Loucy (cell line): Measurements from ENCODE around the gene SLC4A5.

Experiments
- H2AFZ ChIP-seq: fragments of 200-600 bp; sonication (generic); 2 replicates; pipeline ENCODE4 v1.6.0; 2016; ENCODE audit warnings: antibody characterized with exemption, mild to moderate bottlenecking, low read length, moderate library complexity
- H3F3A ChIP-seq: fragments of 200-600 bp; 2 replicates; pipeline ENCODE4 v1.6.0; 2016; ENCODE audit warnings: antibody characterized with exemption, low read depth, mild to moderate bottlenecking
- H3K27me3 ChIP-seq: fragments of 200-600 bp; sonication (generic); 2 replicates; pipeline ENCODE4 v1.6.1; 2014; ENCODE audit warnings: low read length, mild to moderate bottlenecking; ENCODE audit not compliant: insufficient read depth, poor library complexity, severe bottlenecking
- H3K36me3 ChIP-seq: fragments of 200-600 bp; sonication (generic); 2 replicates; pipeline ENCODE4 v1.6.1; 2016; ENCODE audit warnings: low read length; ENCODE audit not compliant: insufficient read depth
- H3K4me1 ChIP-seq: fragments of 200-600 bp; sonication (generic); 2 replicates; pipeline ENCODE4 v1.5.1; 2014; ENCODE audit warnings: low read length, mild to moderate bottlenecking; ENCODE audit not compliant: insufficient read depth, poor library complexity, severe bottlenecking
- H3K4me2 ChIP-seq: fragments of 200-600 bp; sonication (generic); 2 replicates; pipeline ENCODE4 v1.6.0; 2014; ENCODE audit warnings: antibody characterized with exemption, low read length, low read depth, mild to moderate bottlenecking; ENCODE audit not compliant: poor library complexity, severe bottlenecking
- H3K4me3 ChIP-seq: fragments of 200-600 bp; sonication (generic); 2 replicates; pipeline ENCODE4 v1.5.1; 2014; ENCODE audit warnings: low read length, mild to moderate bottlenecking, mixed read lengths; ENCODE audit not compliant: poor library complexity, severe bottlenecking
- H3K79me2 ChIP-seq: fragments of 200-600 bp; sonication (generic); 2 replicates; pipeline ENCODE4 v1.6.1; 2014; ENCODE audit warnings: low read length; ENCODE audit not compliant: insufficient read depth
- H3K9ac ChIP-seq: fragments of 200-600 bp; sonication (generic); 2 replicates; pipeline ENCODE4 v1.6.0; 2014; ENCODE audit warnings: mild to moderate bottlenecking, low read depth, low read length, moderate library complexity; ENCODE audit not compliant: poor library complexity, severe bottlenecking
- H3K9me2 ChIP-seq: fragments of 200-600 bp; sonication (generic); replicated peaks from 2 replicates; pipeline ENCODE4 v1.6.1; 2016; ENCODE audit warnings: low read depth, low read length, mixed read lengths
- H3K9me3 ChIP-seq: fragments of 200-600 bp; sonication (generic); 2 replicates; pipeline ENCODE4 v1.6.1; 2014; ENCODE audit warnings: mild to moderate bottlenecking, antibody characterized with exemption, low read length, low read depth; ENCODE audit not compliant: insufficient read depth
- H4K20me1 ChIP-seq: fragments of 200-600 bp; sonication (generic); 2 replicates; pipeline ENCODE4 v1.6.0; 2014; ENCODE audit warnings: antibody characterized with exemption, low read length, mild to moderate bottlenecking; ENCODE audit not compliant: insufficient read depth, poor library complexity, severe bottlenecking
- CTCF ChIP-seq: fragments of 200-600 bp; sonication (generic); conservative IDR thresholded peaks from 2 replicates; pipeline ENCODE4 v1.5.1; 2014; ENCODE audit warnings: mild to moderate bottlenecking, antibody characterized with exemption, low read length
- EZH2phosphoT487 ChIP-seq: fragments of 200-600 bp; IDR thresholded peaks from 2 replicates; pipeline ENCODE4 v1.6.1; 2018; ENCODE audit warnings: antibody characterized with exemption, mild to moderate bottlenecking, moderate library complexity, borderline replicate concordance

SLC4A5 gene

GRCh38 chr2:74327199-74327598 lies 16.0 kb downstream of the SLC4A5 start:
- Histone ChIP-seq H3K4me1 (no peaks in the 10 kb centered on the region), H3F3A (no peaks in the 10 kb centered on the region), H3K9me3 (no peaks in the 10 kb centered on the region), H3K4me3 (no peak overlapping the region), H3K9me2 (no peaks in the 10 kb centered on the region), H3K36me3 (no peaks in the 10 kb centered on the region), H3K9ac (no peak overlapping the region), H3K27me3 (no peaks in the 10 kb centered on the region), H2AFZ (no peak overlapping the region), H3K4me2 (no peak overlapping the region), H4K20me1 (no peaks in the 10 kb centered on the region), H3K79me2 (no peaks in the 10 kb centered on the region)
- TF ChIP-seq EZH2phosphoT487 (no peak), CTCF (no peak)

GRCh38 chr2:74325815-74326214 lies 17.4 kb downstream of the SLC4A5 start:
- Histone ChIP-seq H3K4me2 (no peak overlapping the region), H3F3A (no peaks in the 10 kb centered on the region), H3K4me1 (no peaks in the 10 kb centered on the region), H3K9ac (no peak overlapping the region), H2AFZ (no peak overlapping the region), H3K4me3 (no peak overlapping the region), H4K20me1 (no peaks in the 10 kb centered on the region), H3K79me2 (no peaks in the 10 kb centered on the region), H3K9me3 (no peaks in the 10 kb centered on the region), H3K9me2 (no peaks in the 10 kb centered on the region), H3K36me3 (no peaks in the 10 kb centered on the region), H3K27me3 (no peaks in the 10 kb centered on the region)
- no peak for TF ChIP-seq CTCF
- no peak for TF ChIP-seq EZH2phosphoT487

GRCh38 chr2:74321737-74322136 lies 21.5 kb downstream of the SLC4A5 start:
- no peak overlapping the region for H2AFZ ChIP-seq
- H3K9me2 ChIP-seq: no peaks in the 10 kb centered on the region
- no peak overlapping the region for H3K9ac ChIP-seq
- H3K4me1 ChIP-seq: no peaks in the 10 kb centered on the region
- H3K27me3 ChIP-seq: no peaks in the 10 kb centered on the region
- no peak overlapping the region for H3K4me3 ChIP-seq
- H3K79me2 ChIP-seq: no peaks in the 10 kb centered on the region
- H4K20me1 ChIP-seq: no peaks in the 10 kb centered on the region
- H3K4me2 ChIP-seq: no peak overlapping the region
- no peaks in the 10 kb centered on the region for H3K36me3 ChIP-seq
- no peaks in the 10 kb centered on the region for H3K9me3 ChIP-seq
- TF ChIP-seq EZH2phosphoT487 (no peak), CTCF (no peak)
- H3F3A ChIP-seq: no peaks in the 10 kb centered on the region
